Caco-2 (cell line): ENCODE data around the gene CHRD. TPM values are rescaled to one million over a fixed set of nuclear protein-coding genes. Genes with fewer than 3 reads are reported as not detected.

Experiments
- BruUV-seq: library from RNA; stranded (reverse); fragments of 400-500 nt; replicated peaks from 2 replicates; lab custom pipeline; 2021; lab: Mats Ljungman, UMichigan
- CTCF ChIA-PET: fragments of 300-600 bp; sonication (Branson Sonifier 250); formaldehyde crosslinking; loops from one replicate; lab custom pipeline; 2022; ENCODE audit warnings: antibody characterized with exemption; lab: Charles Lee
- POLR2A ChIA-PET: fragments of 300-600 bp; sonication (Branson Sonifier 250); formaldehyde crosslinking; loops from one replicate; lab custom pipeline; 2022; ENCODE audit warnings: antibody characterized with exemption; lab: Charles Lee
- DNase-seq, 2 experiments: peaks; one replicate each; pipeline versions ENCODE4 v3.0.0 to v3.0.0-alpha.2; 2020 to 2022
- H3K27me3 ChIP-seq: replicated peaks from 2 replicates; pipeline ENCODE4 v1.6.0; 2011; ENCODE audit warnings: low read length; ENCODE audit not compliant: control insufficient read depth, insufficient read depth
- H3K36me3 ChIP-seq: 2 replicates; pipeline ENCODE4 v1.5.1; 2011; ENCODE audit warnings: low read length; ENCODE audit not compliant: control insufficient read depth, insufficient read depth
- H3K4me1 ChIP-seq: fragments of 250-450 bp; sonication (Bioruptor Pico); 2 replicates; pipeline ENCODE4 v1.5.1; 2020; ENCODE audit warnings: mild to moderate bottlenecking
- H3K4me3 ChIP-seq: 2 replicates; pipeline ENCODE4 v1.5.1; 2011; ENCODE audit warnings: low read depth, mild to moderate bottlenecking, control low read depth, low read length
- H3K9me3 ChIP-seq: fragments of 250-450 bp; sonication (Bioruptor Pico); 2 replicates; pipeline ENCODE4 v1.5.1; 2020; ENCODE audit warnings: mild to moderate bottlenecking, moderate library complexity
- H3K27ac Mint-ChIP-seq: one replicate; pipeline ENCODE4 v1.8.0; 2022; ENCODE audit warnings: mixed read lengths; ENCODE audit not compliant: unreplicated experiment
- H3K27me3 Mint-ChIP-seq: one replicate; pipeline ENCODE4 v1.8.0; 2022; ENCODE audit warnings: mixed read lengths; ENCODE audit not compliant: insufficient read depth, unreplicated experiment
- H3K36me3 Mint-ChIP-seq: one replicate; pipeline ENCODE4 v1.8.0; 2022; ENCODE audit warnings: mild to moderate bottlenecking, mixed read lengths; ENCODE audit not compliant: insufficient read depth, unreplicated experiment
- H3K4me1 Mint-ChIP-seq: one replicate; pipeline ENCODE4 v1.8.0; 2022; ENCODE audit warnings: low read depth, mixed read lengths; ENCODE audit not compliant: unreplicated experiment
- H3K4me3 Mint-ChIP-seq: one replicate; pipeline ENCODE4 v1.8.0; 2022; ENCODE audit warnings: mild to moderate bottlenecking, moderate library complexity, mixed read lengths; ENCODE audit not compliant: unreplicated experiment
- H3K9me3 Mint-ChIP-seq: one replicate; pipeline ENCODE4 v1.8.0; 2022; ENCODE audit warnings: mixed read lengths; ENCODE audit not compliant: unreplicated experiment
- CTCF ChIP-seq, 2 experiments: fragments of 200-600 bp in 1 of 2; IDR thresholded peaks; 1 replicate in 1 of 2; 2 replicates in 1 of 2; pipeline versions ENCODE4 v1.5.1 to v1.8.0; 2011 to 2022; ENCODE audit warnings: antibody characterized with exemption in 1 of 2, control low read depth in 1 of 2, inconsistent platforms in 1 of 2, low read depth in 1 of 2, low read length in 1 of 2, mild to moderate bottlenecking in 1 of 2, moderate library complexity in 1 of 2; ENCODE audit not compliant: insufficient read depth in 1 of 2, severe bottlenecking in 1 of 2, unreplicated experiment in 1 of 2
- intact Hi-C: fragments of 100-400 bp; cut with micrococcal nuclease; formaldehyde crosslinking; loops from one replicate; pipeline ENCODE4 v1.10.0; 2022; ENCODE audit not compliant: unreplicated experiment
- total RNA-seq: library from RNA; stranded (reverse); gene quantifications from 2 replicates; pipeline ENCODE4 v1.2.3, GENCODE V29; 2022

The CHRD gene
- total RNA-seq, 1 experiment from 2014 or later, result 6.4 TPM

- no peak overlapping the region for H3K4me3 ChIP-seq
- ChIA-PET CTCF (no interaction called here), POLR2A (interaction anchor here (0.5 kb wide), 1 partner anchor 18 kb away, joined by 3 read pairs; no protein-coding TSS in a partner anchor)
- intact Hi-C loops, result no loop called here
- Mint-ChIP-seq H3K9me3 (no peaks in the 10 kb centered on the region), H3K4me3 (no peak overlapping the region), H3K4me1 (peaks cover 7% of the 10 kb centered on the region), H3K36me3 (peaks cover 59% of the 10 kb centered on the region), H3K27ac (no peak overlapping the region), H3K27me3 (no peaks in the 10 kb centered on the region)
- TF ChIP-seq CTCF (IDR thresholded peaks at IDR 0.05; ENCODE audit: insufficient read depth in 1 of 2, low read depth in 1 of 2, low read length in 1 of 2, severe bottlenecking in 1 of 2, unreplicated experiment in 1 of 2), result no peak
- H3K36me3 ChIP-seq, result peaks cover 1% of the 10 kb centered on the region; the same call in 1 of the 2 replicates
- no peaks in the 10 kb centered on the region; the same call in 1 of the 2 replicates for H3K27me3 ChIP-seq
- H3K9me3 ChIP-seq, result no peaks in the 10 kb centered on the region
- BruUV-seq, result no TSS peak
- H3K4me1 ChIP-seq, result peaks cover 6% of the 10 kb centered on the region; the same call in 1 of the 2 replicates
- peak in 1 of 2 experiments; percentile 17 for DNase-seq
Measured at GRCh38 chr3:184368116-184368515, 11.7 kb upstream of the CHRD start.

- Mint-ChIP-seq H3K4me3 (no peak overlapping the region), H3K27me3 (no peaks in the 10 kb centered on the region), H3K9me3 (no peaks in the 10 kb centered on the region), H3K27ac (no peak overlapping the region), H3K4me1 (peaks cover 7% of the 10 kb centered on the region), H3K36me3 (peaks cover 53% of the 10 kb centered on the region)
- H3K4me1 ChIP-seq, result peaks cover 6% of the 10 kb centered on the region; the same call in 1 of the 2 replicates
- no peak overlapping the region for H3K4me3 ChIP-seq
- ChIA-PET POLR2A (interaction anchor here (0.5 kb wide), 1 partner anchor 17 kb away, joined by 3 read pairs; no protein-coding TSS in a partner anchor), CTCF (interaction anchor here (0.7 kb wide), 1 partner anchor 137 kb away, joined by 3 read pairs; no protein-coding TSS in a partner anchor)
- intact Hi-C loops, result no loop called here
- peaks cover 1% of the 10 kb centered on the region; the same call in 1 of the 2 replicates for H3K36me3 ChIP-seq
- DNase-seq, result peak in 1 of 2 experiments; percentile 21
- TF ChIP-seq CTCF (IDR thresholded peaks at IDR 0.05; ENCODE audit: insufficient read depth in 1 of 2, low read depth in 1 of 2, low read length in 1 of 2, severe bottlenecking in 1 of 2, unreplicated experiment in 1 of 2), result no peak
- H3K9me3 ChIP-seq, result no peaks in the 10 kb centered on the region
- no TSS peak for BruUV-seq
- no peaks in the 10 kb centered on the region; the same call in 1 of the 2 replicates for H3K27me3 ChIP-seq
Measured at GRCh38 chr3:184368586-184369183, 11.2 kb upstream of the CHRD start.

GRCh38 chr3:184371570-184372018 is 8.3 kb upstream of the CHRD start:
- TF ChIP-seq CTCF (IDR thresholded peaks at IDR 0.05; ENCODE audit: insufficient read depth in 1 of 2, low read depth in 1 of 2, low read length in 1 of 2, severe bottlenecking in 1 of 2, unreplicated experiment in 1 of 2), result peak; percentile 95 to 99
- DNase-seq, result peak; percentile 85 to 88
- Histone ChIP-seq H3K36me3 (no peaks in the 10 kb centered on the region; the same call in 1 of the 2 replicates), H3K9me3 (no peaks in the 10 kb centered on the region), H3K4me3 (no peak overlapping the region), H3K4me1 (no peaks in the 10 kb centered on the region), H3K27me3 (no peaks in the 10 kb centered on the region)
- no peaks in the 10 kb centered on the region for H3K27me3 Mint-ChIP-seq
- ChIA-PET POLR2A (interaction anchor here (0.8 to 1.1 kb wide), 2 partner anchors 142 to 190 kb away, joined by 4 read pairs; no protein-coding TSS in a partner anchor), CTCF (interaction anchor here (0.6 to 2.5 kb wide), 33 partner anchors 9 to 1215 kb away, joined by 3 to 117 read pairs (median 5); partner anchors contain the start of genes CLCN2, EPHB3, POLR2H and SENP2)
- intact Hi-C loops, result loop anchor here (1.0 kb wide), 4 partner anchors 46 to 170 kb away; no protein-coding TSS in a partner anchor
- no TSS peak for BruUV-seq
- no peaks in the 10 kb centered on the region for H3K9me3 Mint-ChIP-seq
- H3K36me3 Mint-ChIP-seq, result peaks cover 31% of the 10 kb centered on the region
- H3K4me1 Mint-ChIP-seq, result peaks cover 7% of the 10 kb centered on the region
- H3K4me3 Mint-ChIP-seq, result no peak overlapping the region
- no peak overlapping the region for H3K27ac Mint-ChIP-seq
